ENCODE data around the gene DCLK3. TPM values are rescaled to one million over a fixed set of nuclear protein-coding genes. Genes with fewer than 3 reads are reported as not detected.
A peak's percentile ranks its signal among the peaks of the same experiment; 100 is the strongest.

The DCLK3 gene
- total RNA-seq, 2 donors from 2014 or later: 2.1 to 3.9 TPM

DNA sequence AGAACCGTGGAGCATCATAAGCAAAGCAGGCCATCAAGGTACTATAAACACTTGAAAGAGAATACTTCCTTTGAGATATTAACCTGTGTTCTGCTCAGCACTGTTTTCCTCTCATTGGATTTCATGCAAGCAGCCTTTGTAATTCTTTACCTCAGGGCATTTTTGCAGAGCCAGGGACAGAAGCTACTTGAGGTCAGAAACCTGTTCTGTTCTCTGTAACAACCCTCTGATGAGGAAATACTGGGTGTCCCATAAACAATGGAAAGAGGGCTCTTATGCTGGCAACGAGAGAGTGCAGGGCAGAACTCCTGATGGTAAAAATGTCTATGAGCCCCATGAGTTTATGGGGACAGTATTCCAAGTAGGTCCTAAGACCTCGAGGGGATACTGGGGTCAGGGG lies 66.0 kb downstream of the DCLK3 start:
- DNase-seq: peak; percentile 26
- H3K4me1 ChIP-seq (ENCODE audit: control insufficient read depth, insufficient read depth, low read length): no peaks in the 10 kb centered on the region
- no peak overlapping the region for H3K27ac ChIP-seq (ENCODE audit: low read depth, low read length)
- 92 to 100% methylated on average over 2 to 3 of the region's 3 CpGs for WGBS, 2 experiments (ENCODE audit: insufficient coverage in 1 of 2, insufficient read length in 1 of 2)
- H3K4me3 ChIP-seq (ENCODE audit: low read length): no peak overlapping the region
- Mint-ChIP-seq H3K4me3 (no peak overlapping the region), H3K27me3 (ENCODE audit: insufficient read depth) (no peaks in the 10 kb centered on the region), H3K27ac (no peak overlapping the region), H3K36me3 (ENCODE audit: low read depth) (no peaks in the 10 kb centered on the region), H3K9me3 (peaks cover 6% of the 10 kb centered on the region), H3K4me1 (no peaks in the 10 kb centered on the region)
- peaks cover 10% of the 10 kb centered on the region for H3K9me3 ChIP-seq (ENCODE audit: control insufficient read depth, low read length)
- H3K36me3 ChIP-seq (ENCODE audit: control insufficient read depth, insufficient read depth, low read length): no peaks in the 10 kb centered on the region
- H3K9ac ChIP-seq (ENCODE audit: extremely low read depth, low read length, poor library complexity, severe bottlenecking): no peak overlapping the region
- no peaks in the 10 kb centered on the region for H3K27me3 ChIP-seq (ENCODE audit: control insufficient read depth, insufficient read depth, low read length, poor library complexity, severe bottlenecking)
- TF ChIP-seq, protein P1, sequence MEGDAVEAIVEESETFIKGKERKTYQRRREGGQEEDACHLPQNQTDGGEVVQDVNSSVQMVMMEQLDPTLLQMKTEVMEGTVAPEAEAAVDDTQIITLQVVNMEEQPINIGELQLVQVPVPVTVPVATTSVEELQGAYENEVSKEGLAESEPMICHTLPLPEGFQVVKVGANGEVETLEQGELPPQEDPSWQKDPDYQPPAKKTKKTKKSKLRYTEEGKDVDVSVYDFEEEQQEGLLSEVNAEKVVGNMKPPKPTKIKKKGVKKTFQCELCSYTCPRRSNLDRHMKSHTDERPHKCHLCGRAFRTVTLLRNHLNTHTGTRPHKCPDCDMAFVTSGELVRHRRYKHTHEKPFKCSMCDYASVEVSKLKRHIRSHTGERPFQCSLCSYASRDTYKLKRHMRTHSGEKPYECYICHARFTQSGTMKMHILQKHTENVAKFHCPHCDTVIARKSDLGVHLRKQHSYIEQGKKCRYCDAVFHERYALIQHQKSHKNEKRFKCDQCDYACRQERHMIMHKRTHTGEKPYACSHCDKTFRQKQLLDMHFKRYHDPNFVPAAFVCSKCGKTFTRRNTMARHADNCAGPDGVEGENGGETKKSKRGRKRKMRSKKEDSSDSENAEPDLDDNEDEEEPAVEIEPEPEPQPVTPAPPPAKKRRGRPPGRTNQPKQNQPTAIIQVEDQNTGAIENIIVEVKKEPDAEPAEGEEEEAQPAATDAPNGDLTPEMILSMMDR (conservative IDR thresholded peaks at IDR 0.05): no peak

GRCh38 chr3:36697229-36698001 lies 66.9 kb downstream of the DCLK3 start:
- TF ChIP-seq, protein P1 (conservative IDR thresholded peaks at IDR 0.05): peak; percentile 55
- no peaks in the 10 kb centered on the region for H3K4me1 ChIP-seq (ENCODE audit: control insufficient read depth, insufficient read depth, low read length)
- no peak overlapping the region for H3K9ac ChIP-seq (ENCODE audit: extremely low read depth, low read length, poor library complexity, severe bottlenecking)
- H3K36me3 ChIP-seq (ENCODE audit: control insufficient read depth, insufficient read depth, low read length): no peaks in the 10 kb centered on the region
- Mint-ChIP-seq H3K36me3 (ENCODE audit: low read depth) (no peaks in the 10 kb centered on the region), H3K4me3 (no peak overlapping the region), H3K9me3 (peaks cover 11% of the 10 kb centered on the region), H3K4me1 (no peaks in the 10 kb centered on the region), H3K27ac (no peak overlapping the region), H3K27me3 (ENCODE audit: insufficient read depth) (no peaks in the 10 kb centered on the region)
- H3K27me3 ChIP-seq (ENCODE audit: control insufficient read depth, insufficient read depth, low read length, poor library complexity, severe bottlenecking): no peaks in the 10 kb centered on the region
- H3K4me3 ChIP-seq (ENCODE audit: low read length): no peak overlapping the region
- H3K27ac ChIP-seq (ENCODE audit: low read depth, low read length): no peak overlapping the region
- peak; percentile 61 for DNase-seq
- 81 to 87% methylated on average over 5 to 8 of the region's 8 CpGs for WGBS, 2 experiments (ENCODE audit: insufficient coverage in 1 of 2, insufficient read length in 1 of 2)
- H3K9me3 ChIP-seq (ENCODE audit: control insufficient read depth, low read length): peaks cover 13% of the 10 kb centered on the region

- H3K27me3 ChIP-seq (ENCODE audit: control insufficient read depth, insufficient read depth, low read length, poor library complexity, severe bottlenecking): no peaks in the 10 kb centered on the region
Observed at GRCh38 chr3:36696799-36697198, 67.6 kb downstream of the DCLK3 start.

More at GRCh38 chr3:36696799-36697198, 67.6 kb downstream of the DCLK3 start:
- no peak overlapping the region for H3K4me3 ChIP-seq (ENCODE audit: low read length)
- H3K9me3 Mint-ChIP-seq: peaks cover 11% of the 10 kb centered on the region
- H3K4me1 ChIP-seq (ENCODE audit: control insufficient read depth, insufficient read depth, low read length): no peaks in the 10 kb centered on the region
- TF ChIP-seq, protein P1 (conservative IDR thresholded peaks at IDR 0.05): no peak
- no peaks in the 10 kb centered on the region for H3K27me3 Mint-ChIP-seq (ENCODE audit: insufficient read depth)
- no peak overlapping the region for H3K4me3 Mint-ChIP-seq
- no peaks in the 10 kb centered on the region for H3K36me3 Mint-ChIP-seq (ENCODE audit: low read depth)
- H3K9me3 ChIP-seq (ENCODE audit: control insufficient read depth, low read length): peaks cover 13% of the 10 kb centered on the region
- WGBS, 2 experiments (ENCODE audit: insufficient coverage in 1 of 2, insufficient read length in 1 of 2): 95 to 100% methylated on average over 1 to 2 of the region's 2 CpGs
- no peaks in the 10 kb centered on the region for H3K4me1 Mint-ChIP-seq
- H3K9ac ChIP-seq (ENCODE audit: extremely low read depth, low read length, poor library complexity, severe bottlenecking): no peak overlapping the region
- no peak overlapping the region for H3K27ac Mint-ChIP-seq
- H3K36me3 ChIP-seq (ENCODE audit: control insufficient read depth, insufficient read depth, low read length): no peaks in the 10 kb centered on the region
- no peak for DNase-seq
- H3K27ac ChIP-seq (ENCODE audit: low read depth, low read length): no peak overlapping the region

Data from endodermal cell (in vitro differentiated cells).